NT2/D1 (cell line): ENCODE data around the gene CHN2.

Source experiments
- DNase-seq: peaks from one replicate; pipeline ENCODE4 v3.0.0-alpha.2; 2011; ENCODE audit warnings: low read depth, low spot score
- H3K27me3 ChIP-seq: 2 replicates; pipeline ENCODE4 v1.6.0; 2011; ENCODE audit warnings: mild to moderate bottlenecking; ENCODE audit not compliant: insufficient read length, insufficient read depth
- H3K36me3 ChIP-seq: 2 replicates; pipeline ENCODE4 v1.6.1; 2011; ENCODE audit warnings: mild to moderate bottlenecking, low read length, mixed read lengths; ENCODE audit not compliant: insufficient read depth, insufficient read length
- H3K4me1 ChIP-seq: 2 replicates; pipeline ENCODE4 v1.5.1; 2011; ENCODE audit not compliant: insufficient read depth, insufficient read length
- H3K4me3 ChIP-seq: 2 replicates; pipeline ENCODE4 v1.5.1; 2011; ENCODE audit warnings: low read depth; ENCODE audit not compliant: insufficient read length
- H3K9ac ChIP-seq: 2 replicates; pipeline ENCODE4 v1.6.0; 2011; ENCODE audit warnings: low read depth; ENCODE audit not compliant: insufficient read length
- H3K9me3 ChIP-seq: 2 replicates; pipeline ENCODE4 v1.5.1; 2011; ENCODE audit warnings: mild to moderate bottlenecking, low read length; ENCODE audit not compliant: insufficient read depth
- SUZ12 ChIP-seq: IDR thresholded peaks from 2 replicates; pipeline ENCODE4 v1.6.1; 2011; ENCODE audit not compliant: insufficient read length, insufficient read depth; ENCODE audit errors: extremely low read depth
- YY1 ChIP-seq: IDR thresholded peaks from 2 replicates; pipeline ENCODE4 v1.6.1; 2011; ENCODE audit not compliant: insufficient read length, insufficient read depth
- ZNF274 ChIP-seq: IDR thresholded peaks from 2 replicates; pipeline ENCODE4 v1.6.1; 2011; ENCODE audit warnings: mild to moderate bottlenecking, low read depth, low read length

CHN2 gene

GRCh38 chr7:29495653-29496052 lies 301.1 kb downstream of the CHN2 start:
- Histone ChIP-seq H3K9ac (no peak overlapping the region), H3K36me3 (no peaks in the 10 kb centered on the region), H3K4me1 (no peaks in the 10 kb centered on the region), H3K27me3 (no peaks in the 10 kb centered on the region), H3K4me3 (no peak overlapping the region), H3K9me3 (no peaks in the 10 kb centered on the region)
- peak; percentile 49 for DNase-seq
- TF ChIP-seq YY1: no peak
- no peak for TF ChIP-seq ZNF274
- TF ChIP-seq SUZ12: no peak

GRCh38 chr7:29496355-29497020 lies 301.9 kb downstream of the CHN2 start:
- no peaks in the 10 kb centered on the region for H3K27me3 ChIP-seq
- no peak for DNase-seq
- H3K36me3 ChIP-seq: no peaks in the 10 kb centered on the region
- no peak overlapping the region for H3K9ac ChIP-seq
- H3K9me3 ChIP-seq: no peaks in the 10 kb centered on the region
- TF ChIP-seq YY1 (no peak), SUZ12 (no peak), ZNF274 (no peak)
- H3K4me1 ChIP-seq: no peaks in the 10 kb centered on the region
- H3K4me3 ChIP-seq: no peak overlapping the region

- H3K4me3 ChIP-seq: no peak overlapping the region
- no peak for DNase-seq
- no peaks in the 10 kb centered on the region for H3K36me3 ChIP-seq
- TF ChIP-seq ZNF274: no peak
- TF ChIP-seq SUZ12: no peak
- TF ChIP-seq YY1: no peak
- no peak overlapping the region for H3K9ac ChIP-seq
- no peaks in the 10 kb centered on the region for H3K27me3 ChIP-seq
- H3K4me1 ChIP-seq: no peaks in the 10 kb centered on the region
- no peaks in the 10 kb centered on the region for H3K9me3 ChIP-seq
Observed at GRCh38 chr7:29499932-29500331, 305.4 kb downstream of the CHN2 start.

- Histone ChIP-seq H3K4me3 (no peak overlapping the region), H3K27me3 (no peaks in the 10 kb centered on the region), H3K9me3 (no peaks in the 10 kb centered on the region), H3K9ac (no peak overlapping the region), H3K36me3 (no peaks in the 10 kb centered on the region), H3K4me1 (no peaks in the 10 kb centered on the region)
- TF ChIP-seq SUZ12 (no peak), ZNF274 (no peak), YY1 (no peak)
- no peak for DNase-seq
Observed at GRCh38 chr7:29500719-29501118, 306.1 kb downstream of the CHN2 start.

- TF ChIP-seq SUZ12 (no peak), YY1 (no peak), ZNF274 (no peak)
- no peaks in the 10 kb centered on the region for H3K9me3 ChIP-seq
- H3K4me3 ChIP-seq: no peak overlapping the region
- H3K27me3 ChIP-seq: no peaks in the 10 kb centered on the region
- H3K9ac ChIP-seq: no peak overlapping the region
- H3K36me3 ChIP-seq: no peaks in the 10 kb centered on the region
- no peak for DNase-seq
- H3K4me1 ChIP-seq: no peaks in the 10 kb centered on the region
Observed at GRCh38 chr7:29502133-29502532, 307.6 kb downstream of the CHN2 start.

- Histone ChIP-seq H3K36me3 (no peaks in the 10 kb centered on the region), H3K9me3 (no peaks in the 10 kb centered on the region), H3K4me1 (no peaks in the 10 kb centered on the region), H3K4me3 (no peak overlapping the region), H3K27me3 (no peaks in the 10 kb centered on the region), H3K9ac (no peak overlapping the region)
- no peak for DNase-seq
- TF ChIP-seq YY1: no peak
- no peak for TF ChIP-seq SUZ12
- no peak for TF ChIP-seq ZNF274
Observed at GRCh38 chr7:29505931-29506330, 311.4 kb downstream of the CHN2 start.

- TF ChIP-seq SUZ12 (no peak), ZNF274 (no peak), YY1 (no peak)
- H3K9me3 ChIP-seq: no peaks in the 10 kb centered on the region
- DNase-seq: no peak
- H3K9ac ChIP-seq: no peak overlapping the region
- H3K36me3 ChIP-seq: no peaks in the 10 kb centered on the region
- no peaks in the 10 kb centered on the region for H3K4me1 ChIP-seq
- no peak overlapping the region for H3K4me3 ChIP-seq
- no peaks in the 10 kb centered on the region for H3K27me3 ChIP-seq
Observed at GRCh38 chr7:29508608-29509007, 314.0 kb downstream of the CHN2 start.
